AG04450 (cell line): Measurements from ENCODE around the gene ZDHHC1. TPM values are rescaled to one million over a fixed set of nuclear protein-coding genes. Genes with fewer than 3 reads are reported as not detected.

Experiments
- CTCF ChIA-PET: fragments of 300-600, 350-600 bp; formaldehyde crosslinking; extraction: SDS; loops from one replicate; lab custom pipeline; 2022; ENCODE audit warnings: antibody characterized with exemption, inconsistent platforms; lab: Charles Lee
- POLR2A ChIA-PET: fragments of 350-600 bp; formaldehyde crosslinking; extraction: SDS; loops from one replicate; lab custom pipeline; 2021; ENCODE audit warnings: antibody characterized with exemption, inconsistent platforms; lab: Yijun Ruan, JAX
- DNase-seq: peaks from one replicate; pipeline ENCODE4 v3.0.0-alpha.2; 2011; ENCODE audit warnings: low read depth, low spot score
- H3K27ac ChIP-seq: one replicate; pipeline ENCODE4 v1.5.1; 2012; ENCODE audit warnings: low read depth, low read length, control low read depth
- H3K27me3 ChIP-seq: one replicate; pipeline ENCODE4 v1.6.0; 2012; ENCODE audit warnings: low read length; ENCODE audit not compliant: control insufficient read depth, insufficient read depth
- H3K4me3 ChIP-seq: 2 replicates; pipeline ENCODE4 v1.5.1; 2011; ENCODE audit warnings: mild to moderate bottlenecking, low read depth, low read length, control low read depth
- H3K9me3 ChIP-seq: 2 replicates; pipeline ENCODE4 v1.5.1; 2012; ENCODE audit warnings: low read length; ENCODE audit not compliant: control insufficient read depth, insufficient read depth
- polyA plus RNA-seq: library from polyadenylated mRNA; depleted of rRNA; stranded (reverse); fragments of >200 nt; gene quantifications from 2 replicates; pipeline ENCODE4 v1.2.3, GENCODE V29; 2011
- TF ChIP-seq, protein P1 (sequence below): IDR thresholded peaks from 2 replicates; pipeline ENCODE4 v1.5.1; 2011; ENCODE audit warnings: low read depth, low read length, control low read depth, inconsistent platforms

Gene ZDHHC1
- polyA plus RNA-seq, 1 experiment = 1.9 TPM

DNA sequence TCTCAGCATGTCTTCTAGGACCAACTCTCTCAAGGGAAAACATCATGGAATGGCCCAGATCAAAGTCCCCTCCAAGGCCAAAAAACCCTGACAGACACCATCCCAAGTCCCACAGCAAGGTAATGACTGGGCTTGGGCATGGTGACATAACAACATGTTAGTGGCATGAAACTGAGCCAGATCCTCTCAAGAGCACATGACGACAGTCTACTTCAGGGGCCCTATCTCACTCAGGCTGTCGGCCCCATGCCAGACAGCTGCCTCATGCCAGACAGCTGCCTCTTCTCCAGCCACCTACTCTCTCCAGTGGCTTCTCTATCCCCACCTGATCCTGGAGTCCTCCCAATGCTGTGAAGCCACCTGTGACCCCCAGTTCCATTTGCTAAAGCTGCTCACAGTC lies 33.1 kb upstream of the ZDHHC1 start:
- TF ChIP-seq, protein P1, sequence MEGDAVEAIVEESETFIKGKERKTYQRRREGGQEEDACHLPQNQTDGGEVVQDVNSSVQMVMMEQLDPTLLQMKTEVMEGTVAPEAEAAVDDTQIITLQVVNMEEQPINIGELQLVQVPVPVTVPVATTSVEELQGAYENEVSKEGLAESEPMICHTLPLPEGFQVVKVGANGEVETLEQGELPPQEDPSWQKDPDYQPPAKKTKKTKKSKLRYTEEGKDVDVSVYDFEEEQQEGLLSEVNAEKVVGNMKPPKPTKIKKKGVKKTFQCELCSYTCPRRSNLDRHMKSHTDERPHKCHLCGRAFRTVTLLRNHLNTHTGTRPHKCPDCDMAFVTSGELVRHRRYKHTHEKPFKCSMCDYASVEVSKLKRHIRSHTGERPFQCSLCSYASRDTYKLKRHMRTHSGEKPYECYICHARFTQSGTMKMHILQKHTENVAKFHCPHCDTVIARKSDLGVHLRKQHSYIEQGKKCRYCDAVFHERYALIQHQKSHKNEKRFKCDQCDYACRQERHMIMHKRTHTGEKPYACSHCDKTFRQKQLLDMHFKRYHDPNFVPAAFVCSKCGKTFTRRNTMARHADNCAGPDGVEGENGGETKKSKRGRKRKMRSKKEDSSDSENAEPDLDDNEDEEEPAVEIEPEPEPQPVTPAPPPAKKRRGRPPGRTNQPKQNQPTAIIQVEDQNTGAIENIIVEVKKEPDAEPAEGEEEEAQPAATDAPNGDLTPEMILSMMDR = no peak
- no peak for DNase-seq
- CTCF ChIA-PET = interaction anchor here (0.8 to 4.3 kb wide), 3 partner anchors 16 to 392 kb away, joined by 3 to 36 read pairs (median 4); no protein-coding TSS in a partner anchor
- no peak overlapping the region for H3K27ac ChIP-seq
- H3K27me3 ChIP-seq = no peaks in the 10 kb centered on the region
- H3K9me3 ChIP-seq = no peaks in the 10 kb centered on the region
- H3K4me3 ChIP-seq = no peak overlapping the region
- POLR2A ChIA-PET = no interaction called here

DNA sequence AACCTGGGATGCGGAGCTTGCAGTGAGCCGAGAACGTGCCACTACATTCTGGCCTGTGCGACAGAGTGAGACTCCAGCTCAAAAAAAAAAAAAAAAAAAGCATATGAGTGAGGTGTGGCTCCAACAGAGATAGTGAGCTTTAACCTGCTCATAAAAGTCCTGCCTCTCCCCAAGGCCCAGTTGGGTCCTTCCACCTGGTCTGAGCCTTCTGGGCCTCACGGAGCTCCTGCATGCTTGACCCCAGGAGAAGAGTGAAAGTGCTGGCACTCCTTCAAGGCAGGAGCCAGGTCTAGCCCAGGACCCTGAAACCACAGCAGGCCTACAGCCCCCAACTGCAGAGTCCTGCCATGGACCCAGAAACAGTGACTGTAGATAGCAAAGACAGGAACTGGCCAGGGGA lies 32.3 kb upstream of the ZDHHC1 start:
- Histone ChIP-seq H3K27me3 (no peaks in the 10 kb centered on the region), H3K9me3 (no peaks in the 10 kb centered on the region), H3K4me3 (no peak overlapping the region), H3K27ac (no peak overlapping the region)
- no peak for DNase-seq
- ChIA-PET CTCF (interaction anchor here (1.1 to 4.3 kb wide), 8 partner anchors 8 to 41 kb away, joined by 3 to 36 read pairs (median 10); partner anchors contain the start of genes ATP6V0D1 and HSD11B2), POLR2A (interaction anchor here (0.6 kb wide), 1 partner anchor 32 kb away, joined by 3 read pairs; the partner anchor contains the start of gene ATP6V0D1)
- TF ChIP-seq, protein P1 = no peak

DNA sequence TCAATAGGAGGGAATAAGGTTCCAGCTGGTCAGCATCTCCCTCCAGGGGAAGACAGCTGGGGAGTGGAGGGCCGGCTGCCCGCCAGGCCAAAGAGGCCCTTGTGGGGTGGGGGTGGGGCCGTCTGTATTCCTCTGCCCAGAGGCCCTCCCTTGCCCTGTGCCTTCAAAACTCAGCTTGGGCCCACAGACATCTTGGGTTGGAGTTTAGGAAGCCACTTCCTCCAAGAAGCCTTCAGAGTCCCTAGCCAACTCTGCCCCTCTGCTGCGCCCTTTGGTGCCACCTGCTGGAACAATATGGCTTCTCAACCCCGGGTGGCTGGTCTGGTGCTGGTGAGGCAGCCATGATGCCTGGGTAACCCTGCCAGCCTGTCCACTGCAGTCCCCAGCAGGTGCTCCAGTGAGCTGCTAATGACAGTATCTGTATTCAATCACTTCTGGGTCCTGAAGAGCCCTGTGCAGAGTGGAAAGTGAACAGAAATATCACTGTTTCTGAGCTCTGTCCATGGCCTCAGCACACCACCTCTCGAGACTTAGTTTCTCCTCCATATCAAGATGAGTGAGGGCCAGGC lies 31.3 kb upstream of the ZDHHC1 start:
- H3K27ac ChIP-seq = peak overlapping the region; percentile 47
- H3K27me3 ChIP-seq = no peaks in the 10 kb centered on the region
- no peaks in the 10 kb centered on the region for H3K9me3 ChIP-seq
- ChIA-PET CTCF (interaction anchor here (0.6 to 4.3 kb wide), 15 partner anchors 9 to 250 kb away, joined by 3 to 36 read pairs (median 5); partner anchors contain the start of genes ATP6V0D1 and HSD11B2), POLR2A (interaction anchor here (0.5 to 1.4 kb wide), 5 partner anchors 9 to 154 kb away, joined by 3 to 8 read pairs (median 6); no protein-coding TSS in a partner anchor)
- H3K4me3 ChIP-seq = no peak overlapping the region
- peak; percentile 37 for DNase-seq
- TF ChIP-seq, protein P1 = peak; percentile 55

DNA sequence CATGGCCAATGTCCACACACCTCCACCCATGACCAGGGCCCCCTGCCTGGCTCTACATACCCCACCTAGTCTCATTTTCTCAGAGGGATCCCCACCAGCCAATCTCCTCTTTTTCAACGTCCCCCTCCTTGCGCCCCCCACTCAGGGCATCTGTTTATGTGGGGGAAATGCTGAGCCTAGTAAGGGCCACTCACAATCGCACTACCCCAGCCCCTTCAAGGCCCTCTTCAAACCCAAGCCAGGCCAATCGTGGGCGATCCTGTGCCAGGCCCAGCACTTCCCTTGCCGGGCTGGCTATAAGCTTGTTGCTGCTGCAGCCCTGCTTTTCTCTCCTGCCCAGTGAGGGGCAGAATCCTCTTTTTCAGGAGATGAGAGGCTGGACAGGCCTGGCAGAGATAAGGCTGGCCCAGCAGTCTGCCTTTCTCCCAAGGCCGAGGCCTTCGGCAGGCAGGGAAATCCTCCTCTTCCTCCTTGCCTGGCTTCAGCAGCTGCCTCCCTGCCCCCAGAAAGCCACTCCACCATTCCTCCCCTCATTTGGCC lies 30.8 kb upstream of the ZDHHC1 start:
- DNase-seq = no peak
- ChIA-PET CTCF (interaction anchor here (0.6 to 4.3 kb wide), 15 partner anchors 10 to 249 kb away, joined by 3 to 36 read pairs (median 6); partner anchors contain the start of gene ATP6V0D1), POLR2A (interaction anchor here (0.6 to 1.4 kb wide), 3 partner anchors 10 to 17 kb away, joined by 3 to 8 read pairs (median 6); no protein-coding TSS in a partner anchor)
- no peak overlapping the region for H3K4me3 ChIP-seq
- no peaks in the 10 kb centered on the region for H3K27me3 ChIP-seq
- TF ChIP-seq, protein P1 = no peak
- no peaks in the 10 kb centered on the region; the same call in 1 of the 2 replicates for H3K9me3 ChIP-seq
- H3K27ac ChIP-seq = peak overlapping the region; percentile 47
